Endothelial cell of umbilical vein (primary cell): ENCODE results near the gene ZDHHC14. TPM values are rescaled to one million over a fixed set of nuclear protein-coding genes. Genes with fewer than 3 reads are reported as not detected.

Source experiments
- BruUV-seq: library from RNA; stranded (reverse); fragments of 400-500 nt; replicated peaks from 2 replicates; lab custom pipeline; 2021; lab: Mats Ljungman, UMichigan
- CTCF ChIA-PET: fragments of 300-600, 350-600 bp; sonication (Branson Sonifier 250); formaldehyde crosslinking; loops from one replicate; lab custom pipeline; 2021; ENCODE audit warnings: antibody characterized with exemption, inconsistent platforms; lab: Charles Lee
- POLR2A ChIA-PET: fragments of 300-600, 350-600 bp; sonication (Branson Sonifier 250); formaldehyde crosslinking; loops from one replicate; lab custom pipeline; 2021; ENCODE audit warnings: antibody characterized with exemption, inconsistent platforms; lab: Charles Lee
- DNase-seq: peaks from one replicate; pipeline ENCODE4 v3.0.0-alpha.2; 2011; ENCODE audit warnings: low read depth, low spot score
- FAIRE-seq: peaks from 2 replicates; lab custom pipeline; 2011; peaks lifted over from hg19 to GRCh38; lab: Jason Lieb, UNC
- H2AFZ ChIP-seq: 2 replicates; pipeline ENCODE4 v1.6.0; 2012; ENCODE audit warnings: low read depth, low read length, control low read depth, inconsistent platforms
- H3K27ac ChIP-seq: 2 replicates; pipeline ENCODE4 v1.5.1; 2011; ENCODE audit warnings: low read depth, mild to moderate bottlenecking, control low read depth, low read length, moderate library complexity; ENCODE audit not compliant: insufficient read depth
- H3K27me3 ChIP-seq, 2 experiments: 2 replicates each; pipeline versions ENCODE4 v1.6.0 to v1.6.1; 2011; ENCODE audit warnings: low read length in 2 of 2, mixed read lengths in 1 of 2; ENCODE audit not compliant: control insufficient read depth in 2 of 2, insufficient read depth in 2 of 2
- H3K36me3 ChIP-seq, 2 experiments: 2 replicates in 1 of 2; 3 replicates in 1 of 2; pipeline ENCODE4 v1.5.1; 2011; ENCODE audit warnings: low read length in 2 of 2, mild to moderate bottlenecking in 1 of 2, moderate library complexity in 1 of 2; ENCODE audit not compliant: control insufficient read depth in 2 of 2, insufficient read depth in 2 of 2; ENCODE audit errors: extremely low read depth in 1 of 2
- H3K4me1 ChIP-seq: 3 replicates; pipeline ENCODE4 v1.5.1; 2011; ENCODE audit warnings: mild to moderate bottlenecking, low read length; ENCODE audit not compliant: control insufficient read depth, insufficient read depth; ENCODE audit errors: extremely low read depth
- H3K4me2 ChIP-seq: 2 replicates; pipeline ENCODE4 v1.6.1; 2011; ENCODE audit warnings: low read length, control low read depth, mixed read lengths; ENCODE audit not compliant: insufficient read depth
- H3K4me3 ChIP-seq, 3 experiments: fragments of 200-600 bp in 1 of 3; sonication (generic), shearing (Covaris generic) in 1 of 3; replicated peaks in 1 of 3; 2 replicates each; pipeline ENCODE4 v1.5.1; 2011 to 2016; ENCODE audit warnings: control low read depth in 3 of 3, low read length in 3 of 3, mild to moderate bottlenecking in 2 of 3, inconsistent platforms in 1 of 3, low read depth in 1 of 3, moderate library complexity in 1 of 3; ENCODE audit not compliant: insufficient read depth in 1 of 3
- H3K79me2 ChIP-seq: 2 replicates; pipeline ENCODE4 v1.6.0; 2012; ENCODE audit warnings: low read length, inconsistent platforms; ENCODE audit not compliant: control insufficient read depth, insufficient read depth
- H3K9ac ChIP-seq: replicated peaks from 2 replicates; pipeline ENCODE3; 2011; ENCODE audit warnings: low read length, control low read depth; ENCODE audit not compliant: insufficient read depth; ENCODE audit errors: extremely low read depth
- H3K9me1 ChIP-seq: replicated peaks from 3 replicates; pipeline ENCODE4 v1.6.0; 2011; ENCODE audit warnings: mild to moderate bottlenecking, low read length; ENCODE audit not compliant: control insufficient read depth, insufficient read depth; ENCODE audit errors: extremely low read depth
- H3K9me3 ChIP-seq: replicated peaks from 2 replicates; pipeline ENCODE4 v1.5.1; 2012; ENCODE audit warnings: low read length, inconsistent platforms; ENCODE audit not compliant: control insufficient read depth, insufficient read depth
- H4K20me1 ChIP-seq: replicated peaks from 2 replicates; pipeline ENCODE3; 2011; ENCODE audit warnings: mild to moderate bottlenecking, low read length; ENCODE audit not compliant: control insufficient read depth, insufficient read depth; ENCODE audit errors: extremely low read depth
- EZH2 ChIP-seq: IDR thresholded peaks from 2 replicates; pipeline ENCODE4 v1.6.1; 2012; ENCODE audit warnings: borderline replicate concordance, low read depth, mild to moderate bottlenecking, moderate library complexity, low read length, inconsistent platforms; ENCODE audit not compliant: severe bottlenecking
- FOS ChIP-seq: IDR thresholded peaks from 2 replicates; pipeline ENCODE4 v1.6.1; 2011; ENCODE audit warnings: mild to moderate bottlenecking, low read length, moderate library complexity, borderline replicate concordance; ENCODE audit not compliant: insufficient read depth
- GATA2 ChIP-seq: IDR thresholded peaks from 2 replicates; pipeline ENCODE4 v1.7.0; 2011; ENCODE audit warnings: low read depth, mild to moderate bottlenecking, moderate library complexity, mixed read lengths, low read length; ENCODE audit not compliant: insufficient read length, insufficient read depth
- JUN ChIP-seq: IDR thresholded peaks from 2 replicates; pipeline ENCODE4 v1.6.1; 2011; ENCODE audit warnings: borderline replicate concordance, low read depth; ENCODE audit not compliant: insufficient read length, insufficient read depth
- MYC ChIP-seq: IDR thresholded peaks from one replicate; pipeline ENCODE4 v1.6.1; 2011; ENCODE audit warnings: mild to moderate bottlenecking, low read depth, low read length
- POLR2A ChIP-seq: IDR thresholded peaks from 2 replicates; pipeline ENCODE4 v1.6.1; 2012; ENCODE audit warnings: low read depth, mild to moderate bottlenecking, control low read depth, low read length
- POLR2AphosphoS5 ChIP-seq: IDR thresholded peaks from 2 replicates; pipeline ENCODE4 v1.6.1; 2012; ENCODE audit warnings: low read depth, mild to moderate bottlenecking, control low read depth, low read length, moderate library complexity; ENCODE audit not compliant: insufficient read depth
- dilution Hi-C: fragments of 300-500 bp; cut with MboI; formaldehyde crosslinking; loops from one replicate; pipeline ENCODE4 v1.15.0; 2019; ENCODE audit warnings: low sequenced_read_pairs; ENCODE audit not compliant: extremely low pct_ligation_motif_present
- intact Hi-C: fragments of 100-400 bp; cut with micrococcal nuclease; formaldehyde crosslinking; loops from one replicate; pipeline ENCODE4 v1.10.0; 2022
- polyA plus RNA-seq, 4 experiments: library from polyadenylated mRNA; depleted of rRNA in 3 of 4; stranded (reverse) in 3 of 4; unstranded in 1 of 4; fragments of >200 nt; gene quantifications; 2 replicates each; pipeline versions ENCODE4 v1.2.1 to v1.2.3, GENCODE V29; 2011 to 2012; ENCODE audit warnings: missing spikeins in 1 of 4
- total RNA-seq: library from RNA; stranded (reverse); gene quantifications from 2 replicates; pipeline ENCODE4 v1.2.3, GENCODE V29; 2021
- TF ChIP-seq, protein P1 (sequence below), 2 donors: IDR thresholded peaks; 1 replicate in 1 of 2; 2 replicates in 1 of 2; pipeline ENCODE4 v1.5.1; 2011; ENCODE audit warnings: low read length in 2 of 2, mild to moderate bottlenecking in 2 of 2, moderate library complexity in 2 of 2, control low read depth in 1 of 2, inconsistent platforms in 1 of 2, low read depth in 1 of 2; ENCODE audit not compliant: insufficient read depth in 1 of 2; ENCODE audit errors: extremely low read depth in 1 of 2
- TF ChIP-seq, protein P2 (sequence below): IDR thresholded peaks from 2 replicates; pipeline ENCODE4 v1.6.1; 2011; ENCODE audit not compliant: insufficient read depth, insufficient read length

The ZDHHC14 gene
- total and polyA plus RNA-seq, 2 donors (not counting 3 experiments of a cell fraction or from before 2014, with no cell fraction given): 23.0 to 25.6 TPM

DNA sequence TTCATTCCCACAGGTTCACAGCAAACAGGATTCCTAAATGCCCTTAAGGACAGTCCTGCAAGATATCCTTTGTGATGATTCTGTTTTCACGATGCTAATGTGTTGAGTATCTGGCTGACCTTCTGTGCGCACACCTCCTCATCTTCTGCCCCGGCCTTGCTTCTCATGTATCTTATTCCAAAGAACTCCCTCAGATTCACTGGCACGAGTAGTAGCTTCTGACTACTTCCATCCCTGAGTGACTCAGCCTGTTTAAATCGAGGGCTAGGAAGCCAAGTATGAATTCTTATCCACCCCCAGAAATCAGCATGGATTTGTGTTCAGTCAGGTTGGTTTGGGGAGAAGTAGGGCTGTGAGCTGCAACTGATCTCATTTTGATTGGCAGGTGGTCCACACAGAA is 251.8 kb downstream of the ZDHHC14 start:
- FAIRE-seq (no peak), DNase-seq (no peak)
- intact Hi-C loops (no loop called here), dilution Hi-C loops (no loop called here)
- H3K27me3 ChIP-seq: no peaks in the 10 kb centered on the region
- no peak overlapping the region for H3K4me3 ChIP-seq
- ChIA-PET POLR2A (no interaction called here), CTCF (no interaction called here)
- H3K9me3 ChIP-seq: no peaks in the 10 kb centered on the region
- no TSS peak for BruUV-seq
- H2AFZ ChIP-seq: no peak overlapping the region
- no peak overlapping the region for H3K9ac ChIP-seq
- no peak for TF ChIP-seq MYC
- TF ChIP-seq, protein P1, sequence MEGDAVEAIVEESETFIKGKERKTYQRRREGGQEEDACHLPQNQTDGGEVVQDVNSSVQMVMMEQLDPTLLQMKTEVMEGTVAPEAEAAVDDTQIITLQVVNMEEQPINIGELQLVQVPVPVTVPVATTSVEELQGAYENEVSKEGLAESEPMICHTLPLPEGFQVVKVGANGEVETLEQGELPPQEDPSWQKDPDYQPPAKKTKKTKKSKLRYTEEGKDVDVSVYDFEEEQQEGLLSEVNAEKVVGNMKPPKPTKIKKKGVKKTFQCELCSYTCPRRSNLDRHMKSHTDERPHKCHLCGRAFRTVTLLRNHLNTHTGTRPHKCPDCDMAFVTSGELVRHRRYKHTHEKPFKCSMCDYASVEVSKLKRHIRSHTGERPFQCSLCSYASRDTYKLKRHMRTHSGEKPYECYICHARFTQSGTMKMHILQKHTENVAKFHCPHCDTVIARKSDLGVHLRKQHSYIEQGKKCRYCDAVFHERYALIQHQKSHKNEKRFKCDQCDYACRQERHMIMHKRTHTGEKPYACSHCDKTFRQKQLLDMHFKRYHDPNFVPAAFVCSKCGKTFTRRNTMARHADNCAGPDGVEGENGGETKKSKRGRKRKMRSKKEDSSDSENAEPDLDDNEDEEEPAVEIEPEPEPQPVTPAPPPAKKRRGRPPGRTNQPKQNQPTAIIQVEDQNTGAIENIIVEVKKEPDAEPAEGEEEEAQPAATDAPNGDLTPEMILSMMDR (IDR thresholded peaks at IDR 0.05; ENCODE audit: extremely low read depth in 1 of 2, insufficient read depth in 1 of 2, low read depth in 1 of 2, low read length in 2 of 2): no peak
- no peak for TF ChIP-seq FOS
- TF ChIP-seq, protein P2, sequence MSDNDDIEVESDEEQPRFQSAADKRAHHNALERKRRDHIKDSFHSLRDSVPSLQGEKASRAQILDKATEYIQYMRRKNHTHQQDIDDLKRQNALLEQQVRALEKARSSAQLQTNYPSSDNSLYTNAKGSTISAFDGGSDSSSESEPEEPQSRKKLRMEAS: no peak
- no peak for TF ChIP-seq GATA2
- no peak for TF ChIP-seq POLR2A
- TF ChIP-seq JUN: no peak
- no peaks in the 10 kb centered on the region for H3K9me1 ChIP-seq
- no peaks in the 10 kb centered on the region for H4K20me1 ChIP-seq
- H3K4me2 ChIP-seq: no peak overlapping the region
- no peak overlapping the region for H3K27ac ChIP-seq
- H3K36me3 ChIP-seq: no peaks in the 10 kb centered on the region
- no peaks in the 10 kb centered on the region for H3K79me2 ChIP-seq
- peaks cover 10% of the 10 kb centered on the region for H3K4me1 ChIP-seq

DNA sequence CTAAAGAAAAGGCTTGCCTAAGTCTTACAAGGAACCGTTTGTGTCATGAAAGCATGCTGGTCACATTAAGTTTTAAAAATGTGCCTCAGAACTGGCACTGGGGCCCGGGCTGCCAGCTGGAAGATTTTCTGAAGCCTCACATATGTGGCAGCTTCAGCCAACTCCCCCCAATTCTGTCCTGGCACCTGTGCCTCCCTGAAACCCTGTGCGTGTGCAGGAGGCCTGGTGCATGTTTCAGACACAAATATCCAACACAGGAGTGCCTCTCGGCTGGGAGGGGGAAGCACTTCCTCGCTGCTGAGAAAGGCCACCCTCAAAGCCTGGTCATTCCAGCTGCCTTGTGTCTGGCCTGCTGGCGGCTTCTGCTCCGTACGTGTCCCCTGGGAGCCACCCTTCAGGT is 253.6 kb downstream of the ZDHHC14 start:
- no TSS peak for BruUV-seq
- no peak overlapping the region for H3K9ac ChIP-seq
- H3K4me1 ChIP-seq: peaks cover 18% of the 10 kb centered on the region
- intact Hi-C loops (no loop called here), dilution Hi-C loops (no loop called here)
- H3K27me3 ChIP-seq: no peaks in the 10 kb centered on the region
- no peaks in the 10 kb centered on the region for H3K9me1 ChIP-seq
- POLR2A ChIA-PET: no interaction called here
- H3K4me2 ChIP-seq: no peak overlapping the region
- H3K4me3 ChIP-seq: no peak overlapping the region
- DNase-seq (no peak), FAIRE-seq (no peak)
- no peaks in the 10 kb centered on the region for H4K20me1 ChIP-seq
- H3K79me2 ChIP-seq: no peaks in the 10 kb centered on the region
- CTCF ChIA-PET: no interaction called here
- H2AFZ ChIP-seq: no peak overlapping the region
- H3K9me3 ChIP-seq: no peaks in the 10 kb centered on the region
- H3K27ac ChIP-seq: no peak overlapping the region
- TF ChIP-seq POLR2A: no peak
- TF ChIP-seq EZH2: no peak
- no peak for TF ChIP-seq MYC
- no peak for TF ChIP-seq POLR2AphosphoS5
- no peak for TF ChIP-seq FOS
- no peak for TF ChIP-seq JUN
- TF ChIP-seq GATA2: no peak
- TF ChIP-seq, protein P1 (IDR thresholded peaks at IDR 0.05; ENCODE audit: extremely low read depth in 1 of 2, insufficient read depth in 1 of 2, low read depth in 1 of 2, low read length in 2 of 2): no peak
- TF ChIP-seq, protein P2: no peak
- no peaks in the 10 kb centered on the region for H3K36me3 ChIP-seq
